ENCODE measurements around the gene RNF151. TPM values are rescaled to one million over a fixed set of nuclear protein-coding genes. Genes with fewer than 3 reads are reported as not detected.

Gene RNF151
- total and polyA plus RNA-seq, 2 of the 13 experiments (the other 11 are each of a cell fraction or from before 2014, with no cell fraction given): not detected

GRCh38 chr16:1959269-1960039 lies 7.2 kb upstream of the RNF151 start, which contains the start of gene NDUFB10 (continued):
- TF ChIP-seq ZBTB43 (CRISPR knock-in tag; conservative IDR thresholded peaks at IDR 0.05) (peak; percentile 69; the same call in 1 of the 2 replicates), NR3C1 (CRISPR knock-in tag; IDR thresholded peaks at IDR 0.05) (no peak), ZNF343 (CRISPR knock-in tag; IDR thresholded peaks at IDR 0.05) (peak; percentile 40; the same call in 1 of the 2 replicates), ZNF574 (CRISPR knock-in tag; IDR thresholded peaks at IDR 0.05) (peak; percentile 98), ZNF790 (CRISPR knock-in tag; IDR thresholded peaks at IDR 0.05; ENCODE audit: borderline replicate concordance) (peak; percentile 93; the same call in 1 of the 2 replicates), MAZ (IDR thresholded peaks at IDR 0.05; ENCODE audit: borderline replicate concordance, low read depth, low read length) (no peak), MAZ (CRISPR knock-in tag; IDR thresholded peaks at IDR 0.05; ENCODE audit: low read depth) (peak; percentile 71), ZXDC (CRISPR knock-in tag; IDR thresholded peaks at IDR 0.05) (peak; percentile 55; the same call in 1 of the 2 replicates), TEAD2 (CRISPR knock-in tag; IDR thresholded peaks at IDR 0.05) (no peak), TSC22D2 (CRISPR knock-in tag; IDR thresholded peaks at IDR 0.05; ENCODE audit: borderline replicate concordance) (peak; percentile 76; the same call in 1 of the 2 replicates), ASH2L (IDR thresholded peaks at IDR 0.05; ENCODE audit: insufficient read length, low read depth, low read length) (peak; percentile 54), LBX2 (CRISPR knock-in tag; IDR thresholded peaks at IDR 0.05; ENCODE audit: borderline replicate concordance) (0 out of 2 replicates have a peak, but pooled peaks have one; percentile 69), ZNF562 (CRISPR knock-in tag; IDR thresholded peaks at IDR 0.05; ENCODE audit: borderline replicate concordance) (no peak), THAP11 (CRISPR knock-in tag; IDR thresholded peaks at IDR 0.05) (peak; percentile 100), NONO (IDR thresholded peaks at IDR 0.05) (no peak), NONO (CRISPR knock-in tag; conservative IDR thresholded peaks at IDR 0.05) (peak; percentile 87), HCFC1 (IDR thresholded peaks at IDR 0.05; ENCODE audit: low read depth, low read length) (peak; percentile 92), MXD1 (CRISPR knock-in tag; IDR thresholded peaks at IDR 0.05) (peak; percentile 64; the same call in 1 of the 2 replicates), SALL2 (CRISPR knock-in tag; IDR thresholded peaks at IDR 0.05) (peak; percentile 89), FOSL2 (CRISPR knock-in tag; IDR thresholded peaks at IDR 0.05) (peak; percentile 30; the same call in 1 of the 2 replicates), ZIK1 (CRISPR knock-in tag; IDR thresholded peaks at IDR 0.05; ENCODE audit: borderline replicate concordance, low read depth) (0 out of 2 replicates have a peak, but pooled peaks have one; percentile 61), ZNF33A (CRISPR knock-in tag; IDR thresholded peaks at IDR 0.05; ENCODE audit: borderline replicate concordance) (no peak)

All from HepG2 (cell line).